Measurements from ENCODE around the gene PJVK.

The PJVK gene

DNA sequence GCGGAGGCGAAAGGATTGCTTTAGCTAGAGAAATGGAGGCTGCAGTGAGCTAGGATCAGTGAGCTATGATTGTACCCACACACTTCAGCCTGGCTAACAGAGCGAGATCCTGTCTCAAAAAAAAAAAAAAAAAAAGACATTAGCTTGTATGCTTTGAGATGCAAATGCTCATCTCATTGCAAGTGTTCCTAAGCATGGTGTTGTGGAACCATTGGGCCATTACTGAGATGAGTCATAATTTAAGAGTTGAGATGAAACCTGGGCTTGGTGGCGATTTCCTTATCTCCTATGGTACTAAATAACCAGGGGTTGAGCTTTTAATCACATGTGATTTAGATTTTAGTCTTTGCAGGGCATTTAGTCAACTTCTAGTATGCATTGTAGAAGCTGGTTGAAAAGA is 31.3 kb downstream of the PJVK start:
- DNase-seq (ENCODE audit: low read depth): no peak

DNA sequence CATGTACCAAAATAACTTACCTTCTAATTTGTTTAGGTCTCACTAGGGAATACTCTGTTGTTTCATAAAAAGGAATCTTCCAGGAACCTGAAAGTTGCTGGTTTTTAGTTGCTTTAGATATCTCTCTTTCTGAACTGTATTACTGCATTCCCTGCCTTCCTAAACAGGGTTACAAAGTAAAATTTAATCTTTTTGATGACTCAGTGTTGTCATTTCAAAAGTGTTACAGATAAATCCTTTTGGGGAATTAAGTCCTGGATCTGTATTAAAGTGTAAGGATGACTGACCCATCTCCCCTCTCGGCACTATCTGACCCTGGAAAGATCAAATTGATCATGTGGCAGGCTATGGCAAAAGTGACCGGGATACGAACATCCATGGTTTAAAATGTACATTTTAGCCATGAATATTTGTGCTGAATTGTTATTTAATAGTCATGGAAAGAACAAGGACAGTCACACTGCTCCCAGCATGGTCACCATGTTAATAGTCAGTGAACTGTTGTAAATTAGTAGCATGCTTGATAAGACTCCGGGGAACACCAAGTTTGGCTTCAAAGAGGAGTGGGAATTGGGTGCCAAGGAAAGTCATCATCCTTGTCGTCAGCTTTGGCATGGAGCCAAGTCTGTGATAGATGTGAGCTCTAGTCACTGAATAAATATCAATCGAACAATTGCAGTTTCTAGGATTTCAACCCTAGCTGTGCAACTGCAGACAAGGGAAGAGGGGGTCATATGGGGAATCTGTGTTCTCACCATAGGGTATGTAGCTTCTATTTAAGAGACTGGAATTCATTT is 33.3 kb downstream of the PJVK start:
- no peak for DNase-seq (ENCODE audit: low read depth)

DNA sequence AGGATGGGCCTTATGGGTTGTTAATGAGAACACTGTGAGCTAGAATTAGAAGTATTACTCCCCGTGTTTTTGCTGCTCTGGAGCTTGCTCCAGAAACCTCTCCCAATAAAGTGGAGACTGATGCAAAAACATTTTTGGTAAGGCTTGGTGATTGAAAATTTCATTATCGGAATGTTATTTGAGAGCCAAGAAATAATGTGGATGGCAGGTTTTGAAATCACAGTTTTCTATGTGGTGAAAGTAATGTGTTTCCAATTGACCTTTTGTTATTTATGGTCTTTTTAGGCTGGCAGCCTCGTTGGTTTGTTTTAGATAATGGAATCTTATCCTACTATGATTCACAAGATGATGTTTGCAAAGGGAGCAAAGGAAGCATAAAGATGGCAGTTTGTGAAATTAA is 34.2 kb downstream of the PJVK start:
- no peak for DNase-seq (ENCODE audit: low read depth)

DNA sequence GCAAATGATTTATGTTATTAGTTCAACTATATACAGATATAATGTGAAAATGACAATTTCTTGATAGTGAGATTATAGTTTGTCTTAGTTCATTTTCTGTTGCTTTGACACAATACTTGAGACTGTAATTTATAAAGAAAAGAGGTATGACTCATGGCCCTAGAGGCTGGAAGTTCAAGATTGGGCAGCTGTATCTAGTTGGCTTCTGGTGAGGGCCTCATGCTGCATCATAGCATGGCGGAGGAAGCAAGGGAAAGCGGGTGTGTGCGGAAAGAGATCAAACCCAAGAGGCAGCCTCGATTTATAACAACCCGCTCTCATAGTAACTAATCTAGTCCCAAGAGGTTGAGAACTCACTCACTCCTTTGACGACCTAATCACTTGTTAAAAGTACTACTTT is 40.4 kb downstream of the PJVK start:
- no peak for DNase-seq (ENCODE audit: low read depth)

DNA sequence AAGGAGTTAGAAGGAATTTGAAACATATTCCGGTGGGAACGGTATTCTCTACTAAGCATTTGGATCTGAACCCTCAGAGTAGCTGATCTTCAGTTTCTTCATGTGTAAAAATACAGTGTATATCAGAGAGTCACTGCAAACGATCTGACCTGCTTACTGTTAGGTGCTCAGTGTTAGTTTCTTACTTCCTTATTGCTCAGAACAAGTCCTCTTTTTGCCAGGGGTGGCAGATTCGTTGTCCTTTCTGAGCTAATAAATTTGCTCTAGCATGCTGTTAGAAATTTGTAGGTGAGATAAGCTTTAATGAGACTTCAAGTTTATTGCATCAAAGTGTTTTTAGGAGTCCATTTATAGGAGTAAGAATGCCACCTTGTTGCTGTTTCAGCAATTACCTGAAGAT is 44.9 kb downstream of the PJVK start:
- DNase-seq (ENCODE audit: low read depth): no peak

DNA sequence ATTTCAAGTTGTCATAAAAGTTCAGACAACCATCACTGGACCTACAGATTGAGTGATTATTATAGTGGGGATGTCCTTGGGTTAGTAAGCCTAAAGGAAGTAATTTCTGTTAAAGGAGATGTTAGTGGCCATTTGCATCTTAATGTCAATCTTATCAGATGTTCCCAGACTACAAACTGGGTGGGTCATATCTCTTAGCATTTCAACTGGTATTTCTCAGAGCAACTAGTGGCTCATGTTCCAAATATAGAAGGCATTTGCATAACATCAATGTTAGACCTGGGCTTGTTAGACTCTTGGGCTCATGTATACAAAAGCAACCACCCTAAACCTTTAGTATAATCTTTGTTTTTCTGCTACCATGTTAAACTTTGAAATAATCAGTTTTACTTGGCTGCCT is 47.0 kb downstream of the PJVK start:
- no peak for DNase-seq (ENCODE audit: low read depth)

DNA sequence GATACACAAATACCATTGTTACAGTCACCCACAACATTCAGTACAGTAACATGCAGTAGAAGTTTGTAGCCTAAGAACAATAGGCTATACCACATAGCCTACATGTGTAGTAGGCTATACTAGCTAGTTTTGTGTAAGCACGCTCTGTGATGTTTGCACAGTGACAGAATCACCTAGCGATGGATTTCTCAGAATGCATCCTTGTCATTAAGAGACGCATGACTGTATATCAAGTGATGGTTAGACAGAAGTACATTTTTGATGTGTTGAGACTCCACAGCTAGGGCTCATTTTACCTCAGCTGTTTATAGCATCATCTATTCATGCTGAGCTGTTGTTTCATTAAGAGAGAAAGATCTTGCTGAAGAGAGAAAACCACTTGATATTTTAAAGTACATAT is 48.5 kb downstream of the PJVK start:
- DNase-seq (ENCODE audit: low read depth): no peak

DNA sequence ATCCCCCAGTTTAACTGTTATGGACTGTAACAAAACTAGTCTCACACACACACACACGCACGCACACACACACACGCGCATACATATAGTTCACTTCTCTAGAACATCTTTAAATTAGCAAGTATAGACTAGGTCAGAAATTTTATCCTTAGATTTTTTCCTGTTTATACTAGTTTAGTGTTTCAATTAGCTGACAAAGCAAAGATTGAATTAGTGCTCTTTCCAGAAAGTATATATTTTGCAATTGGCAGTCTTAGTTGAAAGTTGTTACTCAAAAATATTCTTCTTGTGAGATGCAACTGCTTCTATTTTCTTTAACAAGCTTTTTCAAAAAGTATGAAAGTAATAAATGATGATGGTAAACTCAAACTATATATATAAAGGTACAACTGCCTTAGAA is 51.6 kb downstream of the PJVK start:
- no peak for DNase-seq (ENCODE audit: low read depth)

DNA sequence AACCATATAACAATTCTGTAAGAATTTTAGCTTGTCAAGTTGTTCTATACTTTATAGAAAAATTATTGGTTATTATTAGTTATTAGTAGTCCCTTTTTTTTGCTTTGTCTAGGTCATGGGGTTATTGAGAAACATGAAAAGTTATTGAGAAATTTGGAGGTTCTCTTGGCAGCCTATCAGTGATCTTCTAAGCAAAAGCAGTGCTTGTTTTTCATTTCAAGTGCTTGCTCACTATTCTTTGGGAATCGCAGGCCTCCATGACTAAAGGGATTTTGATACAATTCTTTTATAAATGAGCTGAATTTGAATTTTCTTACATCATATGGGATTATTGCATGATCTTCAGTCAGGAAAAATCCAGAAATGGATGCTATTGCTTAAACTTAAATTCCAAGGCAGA is 54.9 kb downstream of the PJVK start:
- no peak for DNase-seq (ENCODE audit: low read depth)

DNA sequence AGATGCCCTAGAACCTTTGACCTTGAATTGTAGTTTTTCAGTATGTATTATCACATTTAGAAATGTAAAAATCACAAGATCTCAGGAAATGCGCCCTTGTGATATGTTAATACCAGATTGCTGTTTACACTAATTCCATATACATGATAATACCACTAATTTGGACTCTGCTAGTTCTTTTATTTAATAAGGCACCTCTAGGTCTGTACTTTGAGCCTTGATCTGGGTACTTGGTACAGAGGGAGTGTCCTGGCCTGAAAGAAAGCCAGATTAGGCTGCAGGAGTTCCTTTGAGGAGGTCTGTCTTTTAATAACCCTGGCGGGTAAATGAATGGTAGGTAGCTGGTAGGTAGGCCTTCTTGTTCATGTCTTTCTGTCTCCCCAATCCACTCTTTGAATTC is 55.3 kb downstream of the PJVK start:
- no peak for DNase-seq (ENCODE audit: low read depth)

DNA sequence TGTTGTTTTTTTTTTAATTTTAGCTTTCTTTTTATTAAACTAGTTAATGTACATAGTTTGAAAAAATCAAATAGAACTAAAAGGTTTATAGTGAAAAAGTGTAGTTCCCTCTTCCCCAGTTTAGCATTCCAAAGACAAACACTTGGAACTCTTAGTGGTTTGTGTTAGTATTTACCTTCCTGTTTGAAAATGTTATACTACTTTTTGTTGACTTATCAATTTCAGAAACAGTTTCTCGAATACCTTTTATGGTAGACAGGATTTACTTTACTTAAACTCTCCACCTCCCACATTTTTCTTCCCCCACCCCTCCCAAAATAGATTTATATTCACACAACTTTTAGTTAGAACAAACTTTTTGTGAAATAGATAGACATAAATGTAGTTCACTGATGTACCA is 55.8 kb downstream of the PJVK start:
- no peak for DNase-seq (ENCODE audit: low read depth)

DNA sequence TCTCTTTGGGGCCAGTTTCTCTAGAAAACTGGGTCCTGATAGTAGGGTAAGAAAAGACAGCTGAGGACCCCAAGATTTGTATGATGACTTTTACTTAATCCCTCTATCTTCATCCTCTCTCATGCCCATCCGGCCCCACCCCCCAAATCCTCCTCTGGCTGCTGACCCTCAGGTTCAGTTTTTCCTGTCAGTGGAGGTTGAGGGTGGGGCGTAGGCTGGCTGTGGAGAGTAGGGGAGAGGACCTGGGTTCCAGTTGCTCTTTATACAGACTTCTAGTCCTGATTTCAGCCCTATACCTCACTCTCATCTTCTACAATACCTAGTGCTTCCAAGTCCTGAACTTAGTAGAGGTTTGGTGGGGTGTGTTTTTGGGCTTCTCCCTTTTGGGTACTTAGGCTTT is 57.5 kb downstream of the PJVK start:
- DNase-seq (ENCODE audit: low read depth): no peak

DNA sequence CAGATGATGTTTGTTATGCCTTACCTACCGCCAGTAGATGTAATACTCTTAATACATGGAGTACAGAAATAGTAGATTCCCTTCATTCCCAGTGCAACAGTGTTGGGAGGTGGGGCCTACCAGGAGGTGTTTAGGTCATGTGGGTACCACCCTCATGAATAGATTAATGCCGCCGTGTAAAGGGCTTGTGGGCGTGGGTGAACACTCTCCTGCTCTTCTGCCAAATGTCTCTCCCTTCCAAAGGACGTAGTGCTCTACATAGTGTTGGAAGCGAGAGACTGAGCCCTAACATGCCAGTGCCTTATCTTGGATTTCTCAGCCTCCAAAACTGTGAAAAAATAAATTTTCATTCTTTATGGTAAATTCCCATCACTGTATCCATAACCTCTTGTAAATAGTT is 59.2 kb downstream of the PJVK start:
- DNase-seq (ENCODE audit: low read depth): no peak

Data from stimulated activated CD8-positive, alpha-beta memory T cell treated with anti-CD3 and anti-CD28 coated beads, Interleukin-7, amount 100 ng/mL, for 24 hours (primary cell).